ENCODE measurements around the gene EMC1. TPM values are rescaled to one million over a fixed set of nuclear protein-coding genes. Genes with fewer than 3 reads are reported as not detected.

Gene EMC1
- total RNA-seq, result 111 TPM

DNA sequence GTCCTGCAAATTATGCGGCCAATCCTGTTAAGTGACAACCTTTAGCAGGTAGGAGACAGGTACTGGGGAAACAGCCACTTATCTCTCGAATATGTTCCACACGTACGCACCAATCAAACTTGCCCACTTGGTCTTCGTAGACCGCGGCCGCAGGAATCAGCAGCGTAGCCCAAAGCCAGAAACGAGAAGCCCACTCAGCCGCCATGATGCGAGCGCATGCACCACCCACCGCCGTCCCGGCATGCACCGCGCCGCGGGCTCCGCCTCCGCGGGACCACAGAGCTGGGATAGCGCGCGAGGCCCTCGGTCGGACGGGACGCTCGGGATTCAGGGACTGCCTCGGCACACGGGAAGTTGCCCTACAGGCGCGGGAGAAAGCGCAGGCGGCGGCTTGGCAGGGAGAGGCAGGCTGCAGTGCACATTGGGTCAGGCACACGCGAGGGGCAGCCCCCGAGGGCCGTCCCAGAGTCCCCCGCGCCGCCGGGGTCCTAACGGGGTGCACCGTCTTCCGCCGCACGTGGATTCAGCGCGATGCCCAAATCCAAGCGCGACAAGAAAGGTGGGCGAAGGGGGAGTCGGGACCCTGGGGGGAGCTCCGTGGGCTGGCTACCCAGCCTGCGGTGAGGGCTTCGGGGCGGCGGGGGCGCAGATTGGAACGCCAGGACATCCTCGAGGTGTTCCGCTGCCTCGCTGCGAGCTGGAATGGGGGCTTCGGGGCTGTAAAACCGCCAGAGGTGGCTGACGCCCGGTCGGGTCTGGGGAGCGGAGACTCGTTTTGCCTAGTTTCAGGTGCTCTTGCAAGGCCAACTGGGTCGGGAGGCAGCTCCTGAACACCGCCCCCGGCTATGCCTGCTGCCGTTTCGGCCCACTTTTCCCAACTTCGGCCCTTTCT, at the start of gene EMC1, which contains the start of gene MRTO4:
TSS of gene EMC1 (minus strand) at position 220 of the 892 bp plus-strand sequence. CDS start at position 205, 15 bp downstream.
TSS of gene MRTO4 (plus strand) at position 501 of the 892 bp plus-strand sequence. CDS start at position 532, 31 bp downstream.

GRCh38 chr1:19288324-19289241, 37.3 kb upstream of the EMC1 start, which contains the start of gene AKR7A3:
Gene AKR7A3 (minus strand): TSS chr1:19288770. CDS start chr1:19288709, 61 bp downstream.

GRCh38 chr1:19209990-19210771, 41.1 kb downstream of the EMC1 start, which contains the start of gene UBR4:
Gene UBR4 (minus strand): TSS chr1:19210266. CDS start chr1:19210248, 18 bp downstream.

Other genes with a start within 250 kb of the EMC1 start
- gene UBR4, start 41.3 kb downstream of the EMC1 start, total RNA-seq, result 230 TPM
- 27.9 TPM for gene MRTO4, start 281 bp upstream of the EMC1 start, total RNA-seq
- 2.5 TPM for gene AKR7A3, start 37.2 kb upstream of the EMC1 start, total RNA-seq
- 29.4 TPM for gene AKR7A2, start 60.6 kb upstream of the EMC1 start, total RNA-seq
- gene SLC66A1, start 60.8 kb upstream of the EMC1 start, total RNA-seq, result 25.7 TPM
- gene CAPZB, start 234.0 kb upstream of the EMC1 start, total RNA-seq, result 45.1 TPM